GM12878 (cell line): ENCODE data around the gene TH. TPM values are rescaled to one million over a fixed set of nuclear protein-coding genes. Genes with fewer than 3 reads are reported as not detected.

Experiments used
- BHLHE40 ChIP-seq, 2 experiments: fragments of 450-650 bp in 1 of 2; IDR thresholded peaks; 2 replicates each; pipeline ENCODE4 v1.6.1; 2011 to 2017; ENCODE audit warnings: low read depth in 2 of 2, borderline replicate concordance in 1 of 2, improper control_type of control experiment in 1 of 2, low read length in 1 of 2, mild to moderate bottlenecking in 1 of 2
- NFYA ChIP-seq: IDR thresholded peaks from 2 replicates; pipeline ENCODE4 v1.6.1; 2011; ENCODE audit warnings: low read depth, mild to moderate bottlenecking, low read length, improper control_type of control experiment, borderline replicate concordance
- YBX1 ChIP-seq: fragments of 450-650 bp; IDR thresholded peaks from 2 replicates; pipeline ENCODE4 v1.6.1; 2016; ENCODE audit warnings: antibody characterized with exemption
- polyA plus RNA-seq, 11 experiments: library from polyadenylated mRNA; depleted of rRNA in 4 of 11; unstranded in 6 of 11; stranded (reverse) in 5 of 11; fragments of >200 nt; fragmentation: Nextera tagmentation in 4 of 11; fragmentation: Illumina TruSeq in 1 of 11; extraction: Ambion mirVana in 4 of 11; extraction: Trizol in 1 of 11; gene quantifications; 1 replicate in 1 of 11; 2 replicates in 10 of 11; pipeline versions ENCODE4 v1.2.1 to v1.2.3, GENCODE V29; 2011 to 2016; ENCODE audit warnings: inconsistent platforms in 2 of 11, missing spikeins in 2 of 11, low read depth in 1 of 11
- total RNA-seq, 4 experiments: library from RNA; depleted of rRNA in 3 of 4; stranded (reverse); fragments of >200 nt in 3 of 4; fragmentation: Illumina TruSeq in 1 of 4; extraction: Trizol in 1 of 4; gene quantifications; 2 replicates each; pipeline versions ENCODE4 v1.2.1 to v1.2.3, GENCODE V29; 2013 to 2021
- TF ChIP-seq, protein P1 (sequence below): IDR thresholded peaks from 2 replicates; pipeline ENCODE4 v1.6.1; 2012; ENCODE audit warnings: low read depth, low read length, improper control_type of control experiment
- TF ChIP-seq, protein P2 (sequence below): fragments of 450-650 bp; conservative IDR thresholded peaks from 2 replicates; pipeline ENCODE4 v1.6.1; 2017; ENCODE audit warnings: mild to moderate bottlenecking, moderate library complexity
- TF ChIP-seq, protein P3 (sequence below): fragments of 450-650 bp; IDR thresholded peaks from 2 replicates; pipeline ENCODE4 v1.6.1; 2017; ENCODE audit warnings: mild to moderate bottlenecking
- TF ChIP-seq, protein P4 (sequence below): IDR thresholded peaks from 2 replicates; pipeline ENCODE4 v1.6.1; 2011; ENCODE audit warnings: borderline replicate concordance, low read depth, mild to moderate bottlenecking, moderate library complexity, mixed read lengths, low read length; ENCODE audit not compliant: insufficient read depth; ENCODE audit errors: extremely low read length

TH gene
- total and polyA plus RNA-seq, 10 of the 15 experiments (the other 5 are each of a cell fraction or from before 2014, with no cell fraction given), result not detected

DNA sequence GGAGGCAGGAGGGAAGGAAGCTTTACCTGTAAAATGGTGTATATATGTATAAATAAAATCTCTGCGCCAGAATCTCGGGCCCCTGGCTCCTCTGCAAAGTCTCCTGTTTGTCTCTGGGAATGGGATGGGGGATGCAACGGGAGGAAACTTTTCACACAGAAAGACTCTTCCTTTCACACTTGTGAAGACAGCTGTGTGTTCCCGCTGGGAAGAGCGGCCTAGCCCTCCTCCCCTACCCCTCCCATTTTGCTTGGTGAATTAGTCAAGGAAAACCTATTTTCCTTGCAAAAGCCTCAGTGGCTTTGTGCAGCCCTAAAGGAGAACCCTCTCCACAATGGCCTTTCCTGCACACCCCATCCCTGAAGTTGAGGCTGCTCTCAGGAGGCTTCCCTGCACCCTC is 23.0 kb downstream of the TH start (continued):
- TF ChIP-seq, protein P1, sequence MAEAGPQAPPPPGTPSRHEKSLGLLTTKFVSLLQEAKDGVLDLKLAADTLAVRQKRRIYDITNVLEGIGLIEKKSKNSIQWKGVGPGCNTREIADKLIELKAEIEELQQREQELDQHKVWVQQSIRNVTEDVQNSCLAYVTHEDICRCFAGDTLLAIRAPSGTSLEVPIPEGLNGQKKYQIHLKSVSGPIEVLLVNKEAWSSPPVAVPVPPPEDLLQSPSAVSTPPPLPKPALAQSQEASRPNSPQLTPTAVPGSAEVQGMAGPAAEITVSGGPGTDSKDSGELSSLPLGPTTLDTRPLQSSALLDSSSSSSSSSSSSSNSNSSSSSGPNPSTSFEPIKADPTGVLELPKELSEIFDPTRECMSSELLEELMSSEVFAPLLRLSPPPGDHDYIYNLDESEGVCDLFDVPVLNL, result no peak
- TF ChIP-seq BHLHE40 (IDR thresholded peaks at IDR 0.05; ENCODE audit: borderline replicate concordance in 1 of 2, low read depth in 2 of 2, low read length in 1 of 2), result no peak
- TF ChIP-seq YBX1, result no peak
- TF ChIP-seq, protein P2, sequence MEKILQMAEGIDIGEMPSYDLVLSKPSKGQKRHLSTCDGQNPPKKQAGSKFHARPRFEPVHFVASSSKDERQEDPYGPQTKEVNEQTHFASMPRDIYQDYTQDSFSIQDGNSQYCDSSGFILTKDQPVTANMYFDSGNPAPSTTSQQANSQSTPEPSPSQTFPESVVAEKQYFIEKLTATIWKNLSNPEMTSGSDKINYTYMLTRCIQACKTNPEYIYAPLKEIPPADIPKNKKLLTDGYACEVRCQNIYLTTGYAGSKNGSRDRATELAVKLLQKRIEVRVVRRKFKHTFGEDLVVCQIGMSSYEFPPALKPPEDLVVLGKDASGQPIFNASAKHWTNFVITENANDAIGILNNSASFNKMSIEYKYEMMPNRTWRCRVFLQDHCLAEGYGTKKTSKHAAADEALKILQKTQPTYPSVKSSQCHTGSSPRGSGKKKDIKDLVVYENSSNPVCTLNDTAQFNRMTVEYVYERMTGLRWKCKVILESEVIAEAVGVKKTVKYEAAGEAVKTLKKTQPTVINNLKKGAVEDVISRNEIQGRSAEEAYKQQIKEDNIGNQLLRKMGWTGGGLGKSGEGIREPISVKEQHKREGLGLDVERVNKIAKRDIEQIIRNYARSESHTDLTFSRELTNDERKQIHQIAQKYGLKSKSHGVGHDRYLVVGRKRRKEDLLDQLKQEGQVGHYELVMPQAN, result no peak
- TF ChIP-seq, protein P3, sequence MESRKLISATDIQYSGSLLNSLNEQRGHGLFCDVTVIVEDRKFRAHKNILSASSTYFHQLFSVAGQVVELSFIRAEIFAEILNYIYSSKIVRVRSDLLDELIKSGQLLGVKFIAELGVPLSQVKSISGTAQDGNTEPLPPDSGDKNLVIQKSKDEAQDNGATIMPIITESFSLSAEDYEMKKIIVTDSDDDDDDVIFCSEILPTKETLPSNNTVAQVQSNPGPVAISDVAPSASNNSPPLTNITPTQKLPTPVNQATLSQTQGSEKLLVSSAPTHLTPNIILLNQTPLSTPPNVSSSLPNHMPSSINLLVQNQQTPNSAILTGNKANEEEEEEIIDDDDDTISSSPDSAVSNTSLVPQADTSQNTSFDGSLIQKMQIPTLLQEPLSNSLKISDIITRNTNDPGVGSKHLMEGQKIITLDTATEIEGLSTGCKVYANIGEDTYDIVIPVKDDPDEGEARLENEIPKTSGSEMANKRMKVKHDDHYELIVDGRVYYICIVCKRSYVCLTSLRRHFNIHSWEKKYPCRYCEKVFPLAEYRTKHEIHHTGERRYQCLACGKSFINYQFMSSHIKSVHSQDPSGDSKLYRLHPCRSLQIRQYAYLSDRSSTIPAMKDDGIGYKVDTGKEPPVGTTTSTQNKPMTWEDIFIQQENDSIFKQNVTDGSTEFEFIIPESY, result no peak
- TF ChIP-seq, protein P4, sequence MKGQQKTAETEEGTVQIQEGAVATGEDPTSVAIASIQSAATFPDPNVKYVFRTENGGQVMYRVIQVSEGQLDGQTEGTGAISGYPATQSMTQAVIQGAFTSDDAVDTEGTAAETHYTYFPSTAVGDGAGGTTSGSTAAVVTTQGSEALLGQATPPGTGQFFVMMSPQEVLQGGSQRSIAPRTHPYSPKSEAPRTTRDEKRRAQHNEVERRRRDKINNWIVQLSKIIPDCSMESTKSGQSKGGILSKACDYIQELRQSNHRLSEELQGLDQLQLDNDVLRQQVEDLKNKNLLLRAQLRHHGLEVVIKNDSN, result no peak
- TF ChIP-seq NFYA, result no peak
